Measurements from ENCODE around the gene COL19A1. TPM values are rescaled to one million over a fixed set of nuclear protein-coding genes. Genes with fewer than 3 reads are reported as not detected.

The COL19A1 gene
- total and polyA plus RNA-seq, 2 experiments from 2014 or later, result not detected

- Histone ChIP-seq H3K4me1 (ENCODE audit: insufficient read depth) (no peaks in the 10 kb centered on the region), H3K4me3 (no peak overlapping the region), H2AFZ (no peak overlapping the region), H3K4me2 (no peak overlapping the region), H3K79me2 (replicated peaks; ENCODE audit: insufficient read depth) (no peaks in the 10 kb centered on the region), H4K20me1 (replicated peaks; ENCODE audit: insufficient read depth) (no peaks in the 10 kb centered on the region), H3K9me2 (ENCODE audit: insufficient read depth) (no peaks in the 10 kb centered on the region), H3F3A (replicated peaks; ENCODE audit: low read depth) (no peaks in the 10 kb centered on the region), H3K27me3 (ENCODE audit: insufficient read depth) (no peaks in the 10 kb centered on the region), H3K27ac (ENCODE audit: low read depth) (no peak overlapping the region), H3K36me3 (ENCODE audit: insufficient read depth) (no peaks in the 10 kb centered on the region)
- H3K27me3 Mint-ChIP-seq (ENCODE audit: insufficient read depth, low read depth, poor library complexity), result no peaks in the 10 kb centered on the region
- TF ChIP-seq POLR2AphosphoS5 (IDR thresholded peaks at IDR 0.05; ENCODE audit: low read depth) (no peak), CREB1 (CRISPR knock-in tag; IDR thresholded peaks at IDR 0.05; ENCODE audit: low read depth) (no peak), CTCF (conservative IDR thresholded peaks at IDR 0.05; ENCODE audit: low read depth in 2 of 2) (no peak), JUNB (IDR thresholded peaks at IDR 0.05; ENCODE audit: unreplicated experiment) (no peak), ZNF462 (CRISPR knock-in tag; IDR thresholded peaks at IDR 0.05) (no peak), REST (IDR thresholded peaks at IDR 0.05; ENCODE audit: unreplicated experiment) (no peak), STAT1 (IDR thresholded peaks at IDR 0.05; ENCODE audit: unreplicated experiment) (no peak), EZH2phosphoT487 (IDR thresholded peaks at IDR 0.05; ENCODE audit: unreplicated experiment) (no peak), ETS1 (IDR thresholded peaks at IDR 0.05) (no peak), ZNF331 (CRISPR knock-in tag; IDR thresholded peaks at IDR 0.05; ENCODE audit: low read depth) (no peak), ZNF114 (CRISPR knock-in tag; IDR thresholded peaks at IDR 0.05) (no peak)
- no peaks in the 10 kb centered on the region for H3K36me3 Mint-ChIP-seq (ENCODE audit: low read depth)
- no peak overlapping the region for H3K27ac Mint-ChIP-seq
- peaks cover 4% of the 10 kb centered on the region for H3K4me1 Mint-ChIP-seq
- ATAC-seq (no peak), DNase-seq (ENCODE audit: low spot score) (no peak)
- no peak overlapping the region for H3K4me3 Mint-ChIP-seq
- no peaks in the 10 kb centered on the region for H3K9me3 Mint-ChIP-seq
These were observed 114.3 kb downstream of the COL19A1 start for GRCh38 chr6:69980624-69981023.

Measured in GM23338 (cell line).